WTC11 (cell line): ENCODE data around the gene SLC25A48.

ENCODE experiments used
- AFF4 ChIP-seq: sonication (generic); formaldehyde crosslinking; IDR thresholded peaks from 2 replicates; pipeline ENCODE4 v1.8.1; 2023; ENCODE audit warnings: mild to moderate bottlenecking, missing genetic modification reagents, borderline replicate concordance
- ATF3 ChIP-seq: sonication (generic); formaldehyde crosslinking; conservative IDR thresholded peaks from 2 replicates; pipeline ENCODE4 v1.8.1; 2022; ENCODE audit warnings: mild to moderate bottlenecking, missing genetic modification reagents
- CREM ChIP-seq: sonication (generic); formaldehyde crosslinking; IDR thresholded peaks from 2 replicates; pipeline ENCODE4 v1.8.1; 2022; ENCODE audit warnings: mild to moderate bottlenecking, missing genetic modification reagents, moderate library complexity
- CTCF ChIP-seq: fragments of 200-600 bp; IDR thresholded peaks from 2 replicates; pipeline ENCODE4 v1.8.0; 2022; ENCODE audit warnings: antibody characterized with exemption
- E2F1 ChIP-seq: sonication (generic); formaldehyde crosslinking; IDR thresholded peaks from 2 replicates; pipeline ENCODE4 v1.8.0; 2022; ENCODE audit warnings: mild to moderate bottlenecking, missing genetic modification reagents
- ELF4 ChIP-seq: sonication (generic); formaldehyde crosslinking; IDR thresholded peaks from 2 replicates; pipeline ENCODE4 v1.8.1; 2022; ENCODE audit warnings: low read depth, mild to moderate bottlenecking, moderate library complexity, missing genetic modification reagents
- FOXJ3 ChIP-seq: sonication (generic); formaldehyde crosslinking; IDR thresholded peaks from 2 replicates; pipeline ENCODE4 v1.9.0; 2021; ENCODE audit warnings: missing genetic modification reagents, mild to moderate bottlenecking, borderline replicate concordance
- JUN ChIP-seq: sonication (generic); formaldehyde crosslinking; IDR thresholded peaks from 2 replicates; pipeline ENCODE4 v1.8.0; 2023; ENCODE audit warnings: mild to moderate bottlenecking, missing genetic modification reagents
- MAX ChIP-seq: sonication (generic); formaldehyde crosslinking; IDR thresholded peaks from 2 replicates; pipeline ENCODE4 v1.8.0; 2022; ENCODE audit warnings: mild to moderate bottlenecking, missing genetic modification reagents
- USF1 ChIP-seq: sonication (generic); formaldehyde crosslinking; IDR thresholded peaks from 2 replicates; pipeline ENCODE4 v1.8.0; 2022; ENCODE audit warnings: mild to moderate bottlenecking, missing genetic modification reagents
- ZBTB43 ChIP-seq: sonication (generic); formaldehyde crosslinking; IDR thresholded peaks from 2 replicates; pipeline ENCODE4 v1.8.1; 2023; ENCODE audit warnings: mild to moderate bottlenecking, missing genetic modification reagents
- ZNF121 ChIP-seq: sonication (generic); formaldehyde crosslinking; IDR thresholded peaks from 2 replicates; pipeline ENCODE4 v1.8.0; 2023; ENCODE audit warnings: missing genetic modification reagents
- ZNF138 ChIP-seq: sonication (generic); formaldehyde crosslinking; conservative IDR thresholded peaks from 2 replicates; pipeline ENCODE4 v1.8.1; 2022; ENCODE audit warnings: mild to moderate bottlenecking, moderate library complexity, missing genetic modification reagents
- ZSCAN18 ChIP-seq: fragments of 250-450 bp; sonication (Bioruptor Pico); IDR thresholded peaks from 2 replicates; pipeline ENCODE4 v2.1.2; 2022; ENCODE audit warnings: mild to moderate bottlenecking, moderate library complexity

GRCh38 chr5:135901633-135902032 lies 67.2 kb downstream of the SLC25A48 start:
- TF ChIP-seq JUN (CRISPR knock-in tag) (no peak), CTCF (no peak), FOXJ3 (CRISPR knock-in tag) (no peak), USF1 (CRISPR knock-in tag) (no peak), MAX (CRISPR knock-in tag) (no peak), AFF4 (CRISPR knock-in tag) (no peak), ZSCAN18 (CRISPR knock-in tag) (no peak), ZBTB43 (CRISPR knock-in tag) (no peak), CREM (CRISPR knock-in tag) (no peak), ELF4 (CRISPR knock-in tag) (no peak), ZNF138 (CRISPR knock-in tag) (no peak), ZNF121 (CRISPR knock-in tag) (no peak), ATF3 (no peak), E2F1 (CRISPR knock-in tag) (no peak)
